HepG2 (cell line): ENCODE data around the gene STAB2. TPM values are rescaled to one million over a fixed set of nuclear protein-coding genes. Genes with fewer than 3 reads are reported as not detected.

ENCODE experiments used
- ATAC-seq: fragments of 200-7000 bp; cut with Tn5 transposase; 3 replicates; pipeline ENCODE4 v1.9.1; 2020; ENCODE audit warnings: mild to moderate bottlenecking, moderate library complexity
- BruUV-seq: library from RNA; stranded (reverse); fragments of 400-500 nt; replicated peaks from 2 replicates; lab custom pipeline; 2021; lab: Mats Ljungman, UMichigan
- CTCF ChIA-PET: fragments of 300-600 bp; formaldehyde crosslinking; extraction: SDS; loops from one replicate; lab custom pipeline; 2021; ENCODE audit warnings: low total read pairs, inconsistent platforms, low intra/inter-chr PET ratio; lab: Yijun Ruan, JAX
- POLR2A ChIA-PET: fragments of 350-600 bp; sonication (Branson Sonifier 250); formaldehyde crosslinking; loops from one replicate; lab custom pipeline; 2020; ENCODE audit warnings: antibody characterized with exemption, inconsistent platforms; lab: Yijun Ruan, JAX
- DNase-seq: peaks from one replicate; pipeline ENCODE4 v3.0.0-alpha.2; 2015; ENCODE audit warnings: low spot score
- FAIRE-seq: peaks from 3 replicates; lab custom pipeline; 2011; peaks lifted over from hg19 to GRCh38; lab: Jason Lieb, UNC
- H2AFZ ChIP-seq: one replicate; pipeline ENCODE4 v1.6.1; 2011; ENCODE audit warnings: low read length, inconsistent platforms
- H3K27ac ChIP-seq: fragments of 300-600 bp; 3 replicates; pipeline ENCODE4 v1.8.0; 2011; ENCODE audit warnings: mixed run types, mild to moderate bottlenecking, mixed read lengths, low read length, inconsistent platforms; ENCODE audit not compliant: insufficient read depth; ENCODE audit errors: extremely low read length
- H3K27me3 ChIP-seq, 2 experiments: fragments of 200-600 bp in 1 of 2; 2 replicates in 1 of 2; 3 replicates in 1 of 2; pipeline versions ENCODE4 v1.6.0 to v1.8.0; 2011; ENCODE audit warnings: low read length in 2 of 2, mild to moderate bottlenecking in 2 of 2, moderate library complexity in 2 of 2, inconsistent platforms in 1 of 2; ENCODE audit not compliant: insufficient read depth in 2 of 2, control insufficient read depth in 1 of 2
- H3K36me3 ChIP-seq, 2 experiments: fragments of 200-600 bp in 1 of 2; replicated peaks in 1 of 2; 2 replicates in 1 of 2; 3 replicates in 1 of 2; pipeline versions ENCODE4 v1.5.1 to v1.8.0; 2011; ENCODE audit warnings: low read length in 2 of 2, inconsistent platforms in 1 of 2; ENCODE audit not compliant: insufficient read depth in 2 of 2, control insufficient read depth in 1 of 2
- H3K4me1 ChIP-seq: 2 replicates; pipeline ENCODE4 v1.5.1; 2012; ENCODE audit warnings: low read length, inconsistent platforms; ENCODE audit not compliant: insufficient read depth
- H3K4me2 ChIP-seq: 2 replicates; pipeline ENCODE4 v1.6.0; 2011; ENCODE audit warnings: low read depth, low read length, inconsistent platforms
- H3K4me3 ChIP-seq, 3 experiments: fragments of 200-600 bp in 1 of 3; sonication (generic), shearing (Covaris generic) in 1 of 3; replicated peaks in 1 of 3; 2 replicates each; pipeline ENCODE4 v1.5.1; 2011 to 2016; ENCODE audit warnings: low read length in 3 of 3, inconsistent platforms in 2 of 3, low read depth in 2 of 3, mild to moderate bottlenecking in 2 of 3, control low read depth in 1 of 3, mixed read lengths in 1 of 3; ENCODE audit not compliant: insufficient read depth in 1 of 3
- H3K79me2 ChIP-seq: one replicate; pipeline ENCODE4 v1.6.1; 2011; ENCODE audit warnings: low read length, inconsistent platforms; ENCODE audit not compliant: insufficient read depth
- H3K9ac ChIP-seq: 2 replicates; pipeline ENCODE4 v1.6.0; 2011; ENCODE audit warnings: mild to moderate bottlenecking, low read depth, low read length, inconsistent platforms; ENCODE audit not compliant: insufficient read depth
- H3K9me3 ChIP-seq: 2 replicates; pipeline ENCODE4 v1.5.1; 2012; ENCODE audit warnings: mild to moderate bottlenecking, low read length
- H4K20me1 ChIP-seq: 2 replicates; pipeline ENCODE4 v1.6.0; 2011; ENCODE audit warnings: inconsistent platforms, mild to moderate bottlenecking, low read length, moderate library complexity; ENCODE audit not compliant: insufficient read depth
- DDIT3 ChIP-seq: sonication (generic); formaldehyde crosslinking; IDR thresholded peaks from 2 replicates; pipeline ENCODE4 v1.4.0; 2020; ENCODE audit warnings: mild to moderate bottlenecking, missing genetic modification reagents
- DZIP1 ChIP-seq: sonication (generic); formaldehyde crosslinking; IDR thresholded peaks from 2 replicates; pipeline ENCODE4 v1.5.0; 2020; ENCODE audit warnings: mild to moderate bottlenecking, missing genetic modification reagents
- IKZF1 ChIP-seq: fragments of 450-650 bp; IDR thresholded peaks from 2 replicates; pipeline ENCODE4 v1.7.1; 2016
- JUN ChIP-seq: sonication (generic); formaldehyde crosslinking; IDR thresholded peaks from 2 replicates; pipeline ENCODE4 v1.4.0; 2020; ENCODE audit warnings: mild to moderate bottlenecking, missing genetic modification reagents
- MLX ChIP-seq: IDR thresholded peaks from 2 replicates; pipeline ENCODE4 v1.6.1; 2016
- NAIF1 ChIP-seq: sonication (generic); formaldehyde crosslinking; IDR thresholded peaks from 2 replicates; pipeline ENCODE4 v1.5.0; 2020; ENCODE audit warnings: mild to moderate bottlenecking, missing genetic modification reagents, borderline replicate concordance
- PBX3 ChIP-seq: sonication (generic); formaldehyde crosslinking; IDR thresholded peaks from 2 replicates; pipeline ENCODE4 v1.8.1; 2023; ENCODE audit warnings: missing genetic modification reagents, inconsistent platforms, borderline replicate concordance
- POLR2G ChIP-seq: fragments of 200-400 bp; formaldehyde crosslinking; IDR thresholded peaks from 2 replicates; pipeline ENCODE4 v1.6.1; 2018; ENCODE audit warnings: mild to moderate bottlenecking, low read depth, low read length, moderate library complexity
- RARG ChIP-seq: sonication (generic); formaldehyde crosslinking; IDR thresholded peaks from 2 replicates; pipeline ENCODE4 v1.4.0; 2020; ENCODE audit warnings: low read depth, mild to moderate bottlenecking, missing genetic modification reagents
- TARDBP ChIP-seq: sonication (generic); formaldehyde crosslinking; IDR thresholded peaks from 2 replicates; pipeline ENCODE4 v1.8.0; 2022; ENCODE audit warnings: mild to moderate bottlenecking, missing genetic modification reagents
- ZBTB38 ChIP-seq: sonication (generic); formaldehyde crosslinking; IDR thresholded peaks from 2 replicates; pipeline ENCODE4 v1.5.1; 2020; ENCODE audit warnings: mild to moderate bottlenecking, missing genetic modification reagents
- ZMAT5 ChIP-seq: sonication (generic); formaldehyde crosslinking; IDR thresholded peaks from 2 replicates; pipeline ENCODE4 v1.5.0; 2020; ENCODE audit warnings: mild to moderate bottlenecking, low read depth, missing genetic modification reagents, borderline replicate concordance
- ZNF460 ChIP-seq: sonication (generic); formaldehyde crosslinking; IDR thresholded peaks from 2 replicates; pipeline ENCODE4 v1.5.1; 2020; ENCODE audit warnings: missing genetic modification reagents, mild to moderate bottlenecking, borderline replicate concordance
- ZNF562 ChIP-seq: sonication (generic); formaldehyde crosslinking; IDR thresholded peaks from 2 replicates; pipeline ENCODE4 v1.8.0; 2022; ENCODE audit warnings: missing genetic modification reagents, borderline replicate concordance
- ZSCAN22 ChIP-seq: sonication (generic); formaldehyde crosslinking; IDR thresholded peaks from 2 replicates; pipeline ENCODE4 v1.4.0; 2020; ENCODE audit warnings: mild to moderate bottlenecking, missing genetic modification reagents
- in situ Hi-C: cut with HindIII; loops from 2 replicates; pipeline ENCODE4 v1.10.0; 2017; ENCODE audit warnings: low pct_unique_long_range_greater_than_20kb; ENCODE audit not compliant: extremely low pct_ligation_motif_present
- intact Hi-C: fragments of 100-400 bp; cut with micrococcal nuclease; formaldehyde crosslinking; loops from one replicate; pipeline ENCODE4 v1.10.0; 2022; ENCODE audit not compliant: unreplicated experiment
- polyA plus RNA-seq, 8 experiments: library from polyadenylated mRNA; depleted of rRNA in 3 of 8; stranded (reverse) in 7 of 8; unstranded in 1 of 8; fragments of >200 nt; fragmentation: Illumina TruSeq in 4 of 8; extraction: Trizol in 4 of 8; gene quantifications; 2 replicates each; pipeline versions ENCODE4 v1.2.1 to v1.2.3, GENCODE V29; 2011 to 2016; ENCODE audit warnings: low read depth in 4 of 8, missing spikeins in 1 of 8, mixed read lengths in 1 of 8; ENCODE audit not compliant: insufficient read depth in 1 of 8
- total RNA-seq, 5 experiments: library from RNA; depleted of rRNA; stranded (reverse); fragments of >200 nt; fragmentation: Illumina TruSeq; extraction: Trizol; gene quantifications; 2 replicates each; pipeline ENCODE4 v1.2.3, GENCODE V29; 2016; ENCODE audit warnings: low read depth in 1 of 5

STAB2 gene
- total and polyA plus RNA-seq, 2 of the 13 experiments (the other 11 are each of a cell fraction or from before 2014, with no cell fraction given) = not detected

GRCh38 chr12:103786201-103786600 is 199.1 kb downstream of the STAB2 start:
- Histone ChIP-seq H3K79me2 (no peaks in the 10 kb centered on the region), H3K4me2 (no peak overlapping the region), H3K36me3 (peaks cover 12 to 31% of the 10 kb centered on the region in 2 experiments), H3K9me3 (no peaks in the 10 kb centered on the region), H3K27me3 (no peaks in the 10 kb centered on the region), H3K27ac (no peak overlapping the region), H3K9ac (no peak overlapping the region), H3K4me1 (peaks cover 17% of the 10 kb centered on the region), H3K4me3 (no peak overlapping the region), H4K20me1 (no peaks in the 10 kb centered on the region), H2AFZ (no peak overlapping the region)
- no peak for DNase-seq
- intact Hi-C loops = no loop called here
- TF ChIP-seq TARDBP = no peak
- TF ChIP-seq ZNF460 (CRISPR knock-in tag) = no peak
- no peak for TF ChIP-seq ZSCAN22 (CRISPR knock-in tag)
- TF ChIP-seq DZIP1 (CRISPR knock-in tag) = no peak
- no peak for TF ChIP-seq RARG (CRISPR knock-in tag)
- TF ChIP-seq IKZF1 = no peak
- no peak for TF ChIP-seq PBX3 (CRISPR knock-in tag)
- no peak for TF ChIP-seq ZNF562 (CRISPR knock-in tag)
- TF ChIP-seq ZMAT5 (CRISPR knock-in tag) = no peak
- TF ChIP-seq ZBTB38 (CRISPR knock-in tag) = no peak
- TF ChIP-seq DDIT3 (CRISPR knock-in tag) = no peak
- TF ChIP-seq MLX = no peak
- TF ChIP-seq POLR2G = no peak
- no peak for TF ChIP-seq JUN
- no peak for TF ChIP-seq NAIF1 (CRISPR knock-in tag)
- BruUV-seq = no TSS peak
- ATAC-seq = no peak
- in situ Hi-C loops = no loop called here
- no peak for FAIRE-seq
- ChIA-PET CTCF (no interaction called here), POLR2A (no interaction called here)
